ENCODE results near the gene SSBP3. TPM values are rescaled to one million over a fixed set of nuclear protein-coding genes. Genes with fewer than 3 reads are reported as not detected.

The SSBP3 gene
- total and polyA plus RNA-seq, 5 experiments from 2014 or later: 16.1 to 93.8 (median 19.8) TPM

Other genes with a start within 250 kb of the SSBP3 start
- gene CYB5RL, start 206.4 kb downstream of the SSBP3 start, total RNA-seq: 10 to 100 TPM in 1 of 2 experiments, 1 to 10 TPM in 1; 8.3 to 10.5 TPM
- gene CYB5RL, start 206.4 kb downstream of the SSBP3 start, polyA plus RNA-seq: 1 to 10 TPM; 2.4 to 4.0 (median 2.5) TPM
- 10 to 100 TPM; 34.1 to 34.8 TPM for gene MRPL37, start 206.2 kb downstream of the SSBP3 start, total RNA-seq
- 10 to 100 TPM; 51.9 to 57.5 (median 53.9) TPM for gene MRPL37, start 206.2 kb downstream of the SSBP3 start, polyA plus RNA-seq
- under 1 TPM; 0.22 to 0.31 TPM for gene ACOT11, start 141.8 kb upstream of the SSBP3 start, total RNA-seq
- under 1 TPM in 1 of 3 donors, not detected in 2; 0.07 TPM for gene ACOT11, start 141.8 kb upstream of the SSBP3 start, polyA plus RNA-seq
- gene FAM151A, start 217.1 kb upstream of the SSBP3 start, total RNA-seq: not detected
- gene FAM151A, start 217.1 kb upstream of the SSBP3 start, polyA plus RNA-seq: not detected
- under 1 TPM in 1 of 2 experiments, not detected in 1; 0.18 TPM for gene MROH7, start 235.4 kb upstream of the SSBP3 start, total RNA-seq
- gene MROH7, start 235.4 kb upstream of the SSBP3 start, polyA plus RNA-seq: not detected

All from naive thymus-derived CD8-positive, alpha-beta T cell (primary cell).